Measurements from ENCODE around the gene POLR2A. TPM values are rescaled to one million over a fixed set of nuclear protein-coding genes. Genes with fewer than 3 reads are reported as not detected.

Gene POLR2A
- total RNA-seq, 2 donors from 2014 or later: 36.3 to 124 TPM

DNA sequence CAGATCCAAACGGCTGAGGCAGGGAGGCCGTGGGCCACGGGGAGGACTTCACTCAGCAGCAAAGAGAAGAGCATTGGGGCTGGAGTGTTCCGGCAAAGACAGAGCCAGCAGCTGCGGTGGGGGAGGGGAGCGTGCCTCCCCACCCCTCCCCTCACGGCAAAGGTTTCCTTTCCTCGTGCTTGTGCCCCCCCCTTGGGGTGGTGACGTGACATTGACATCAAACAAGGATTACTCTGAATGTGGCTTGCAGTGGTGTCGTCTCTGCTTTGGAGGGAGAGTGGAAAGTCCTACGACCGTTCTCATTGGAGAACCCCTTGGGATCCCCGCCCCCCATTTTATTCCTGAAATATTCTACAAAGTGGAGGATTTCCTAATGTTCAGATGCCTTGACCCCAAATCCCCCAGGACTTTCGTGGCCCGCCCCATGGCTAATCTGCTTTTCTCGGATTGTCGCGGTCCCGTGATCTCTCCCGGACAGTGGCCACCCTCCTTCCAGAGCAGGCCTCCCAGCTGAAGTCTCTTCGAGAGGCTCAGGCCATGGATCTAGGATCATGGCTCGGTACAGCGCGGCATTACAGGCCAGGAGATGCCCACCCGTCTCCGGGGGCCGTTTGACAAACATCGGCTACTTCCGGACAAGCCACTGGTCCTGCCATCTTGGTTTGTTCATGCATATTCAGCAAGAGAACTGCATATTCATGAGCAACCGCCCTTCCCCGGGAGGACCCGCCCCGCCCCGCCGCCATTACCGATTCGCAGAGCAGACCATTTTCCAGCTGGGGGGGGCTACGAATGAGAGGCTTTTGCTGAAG is 705 bp upstream of the POLR2A start:
- intact Hi-C loops (cut with DNase I): no loop called here
- peaks cover 44% of the 10 kb centered on the region for H3K4me1 ChIP-seq
- peak; percentile 93 to 97 (median 96) for DNase-seq
- no peaks in the 10 kb centered on the region for H3K27me3 ChIP-seq
- ATAC-seq: peak; percentile 72
- WGBS, 2 donors: 0 to 1% methylated on average over 36 to 38 of the region's 38 CpGs
- H3K36me3 ChIP-seq (replicated peaks in 1 of 2; ENCODE audit: insufficient read depth in 1 of 2, low read depth in 2 of 2): no peaks in the 10 kb centered on the region
- H3K9me3 ChIP-seq: no peaks in the 10 kb centered on the region
- peak overlapping the region; percentile 26 to 42 for H3K4me3 ChIP-seq
- TF ChIP-seq CTCF (IDR thresholded peaks at IDR 0.05): no peak
- peak in 1 of 3 donors; percentile 10 for TF ChIP-seq POLR2A (IDR thresholded peaks at IDR 0.05)
- peak overlapping the region; percentile 97 to 100 (median 99) for H3K27ac ChIP-seq

DNA sequence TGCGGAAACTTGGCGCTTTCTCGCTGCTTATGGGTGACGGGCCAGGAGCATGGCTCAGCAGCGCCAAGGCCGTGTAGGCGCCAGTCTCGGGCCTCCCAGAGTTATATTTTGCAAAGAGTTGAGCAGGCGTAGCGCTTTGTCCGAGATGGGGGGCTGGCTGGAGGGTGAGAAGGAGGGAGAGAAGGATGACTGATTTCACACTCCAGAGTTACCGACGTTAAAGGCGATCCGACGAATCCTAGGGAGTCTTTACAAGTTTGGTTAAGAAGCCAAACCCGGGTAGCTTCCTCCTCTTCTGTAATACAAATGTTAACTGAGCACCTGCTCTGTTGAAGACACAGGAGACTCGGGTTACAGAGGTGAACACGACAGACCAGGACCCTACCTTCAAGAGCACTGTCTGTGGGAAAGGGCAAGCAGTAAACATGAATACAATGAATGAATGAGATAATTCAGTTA is 782 bp downstream of the POLR2A start:
- H3K9me3 ChIP-seq: no peaks in the 10 kb centered on the region
- no peaks in the 10 kb centered on the region for H3K36me3 ChIP-seq (replicated peaks in 1 of 2; ENCODE audit: insufficient read depth in 1 of 2, low read depth in 2 of 2)
- intact Hi-C loops (cut with DNase I): loop anchor here (5.0 kb wide), 1 partner anchor 43 kb away; no protein-coding TSS in a partner anchor
- no peak for ATAC-seq
- H3K4me1 ChIP-seq: peaks cover 51% of the 10 kb centered on the region
- 0% methylated on average over 12 to 19 of the region's 19 CpGs for WGBS, 2 donors
- H3K27ac ChIP-seq: peak overlapping the region in 3 of 4 donors; percentile 97 to 100 (median 98)
- peak in 2 of 7 experiments; percentile 19 to 29 for TF ChIP-seq CTCF (IDR thresholded peaks at IDR 0.05)
- no peak for TF ChIP-seq POLR2A (IDR thresholded peaks at IDR 0.05)
- no peaks in the 10 kb centered on the region for H3K27me3 ChIP-seq
- no peak for DNase-seq
- peak overlapping the region; percentile 11 to 28 for H3K4me3 ChIP-seq

DNA sequence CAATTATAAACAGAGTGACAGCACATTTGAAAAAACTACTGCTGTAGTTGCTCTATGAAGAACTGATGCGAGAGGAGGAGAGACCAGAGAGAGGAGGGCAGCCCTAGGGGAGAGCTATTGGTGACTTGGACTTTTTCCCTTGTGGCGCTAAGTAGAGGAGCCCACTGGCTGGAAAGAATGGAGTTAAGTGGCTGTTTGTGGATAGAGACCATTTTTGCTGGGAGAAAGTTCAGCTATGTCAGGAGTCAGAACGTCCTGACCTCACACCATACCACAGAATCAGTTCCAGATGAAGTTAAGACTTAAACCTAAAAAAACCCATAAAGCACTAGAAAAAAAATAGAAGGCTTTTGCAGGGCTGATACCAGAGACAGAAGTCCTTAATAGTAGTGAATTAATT is 2.0 kb downstream of the POLR2A start:
- TF ChIP-seq POLR2A (IDR thresholded peaks at IDR 0.05): no peak
- TF ChIP-seq CTCF (IDR thresholded peaks at IDR 0.05): no peak
- no peak for DNase-seq
- Histone ChIP-seq H3K27ac (peak overlapping the region in 2 of 4 donors; percentile 14 to 100), H3K36me3 (replicated peaks in 1 of 2; ENCODE audit: insufficient read depth in 1 of 2, low read depth in 2 of 2) (no peaks in the 10 kb centered on the region), H3K4me1 (peaks cover 57% of the 10 kb centered on the region), H3K27me3 (no peaks in the 10 kb centered on the region), H3K9me3 (no peaks in the 10 kb centered on the region), H3K4me3 (no peak overlapping the region)
- intact Hi-C loops (cut with DNase I): loop anchor here (5.0 kb wide), 1 partner anchor 44 kb away; no protein-coding TSS in a partner anchor
- WGBS, 2 donors: 42 to 43% methylated on average over 3 of the region's 3 CpGs
- no peak for ATAC-seq

DNA sequence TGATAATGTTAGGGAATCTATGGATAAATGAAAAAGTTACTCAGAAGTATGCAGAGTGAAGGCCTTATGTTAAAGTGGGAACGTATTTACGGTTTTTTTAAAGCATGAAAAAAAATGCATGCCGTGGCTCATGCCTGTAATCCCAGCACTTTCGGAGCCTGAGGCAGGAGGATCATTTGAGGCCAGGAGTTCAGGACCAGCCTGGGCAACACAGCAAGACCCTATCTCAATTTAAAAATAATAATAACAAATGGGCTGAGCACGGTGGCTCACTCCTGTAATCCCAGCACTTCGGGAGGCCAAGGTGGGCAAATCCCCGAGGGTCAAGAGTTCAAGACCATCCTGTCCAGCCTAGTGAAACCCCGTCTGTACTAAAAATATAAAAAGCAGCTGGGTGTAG is 6.0 kb downstream of the POLR2A start:
- Histone ChIP-seq H3K9me3 (no peaks in the 10 kb centered on the region), H3K27me3 (no peaks in the 10 kb centered on the region), H3K4me1 (peaks cover 57% of the 10 kb centered on the region), H3K36me3 (replicated peaks in 1 of 2; ENCODE audit: insufficient read depth in 1 of 2, low read depth in 2 of 2) (no peaks in the 10 kb centered on the region), H3K4me3 (no peak overlapping the region), H3K27ac (no peak overlapping the region)
- no peak for DNase-seq
- intact Hi-C loops (cut with DNase I): no loop called here
- no peak for TF ChIP-seq POLR2A (IDR thresholded peaks at IDR 0.05)
- TF ChIP-seq CTCF (IDR thresholded peaks at IDR 0.05): no peak
- ATAC-seq: no peak
- WGBS, 2 donors: 73% methylated on average over 8 of the region's 8 CpGs

Data from body of pancreas (tissue), 4 donors.